ENCODE results near the gene C6orf136.

DNA sequence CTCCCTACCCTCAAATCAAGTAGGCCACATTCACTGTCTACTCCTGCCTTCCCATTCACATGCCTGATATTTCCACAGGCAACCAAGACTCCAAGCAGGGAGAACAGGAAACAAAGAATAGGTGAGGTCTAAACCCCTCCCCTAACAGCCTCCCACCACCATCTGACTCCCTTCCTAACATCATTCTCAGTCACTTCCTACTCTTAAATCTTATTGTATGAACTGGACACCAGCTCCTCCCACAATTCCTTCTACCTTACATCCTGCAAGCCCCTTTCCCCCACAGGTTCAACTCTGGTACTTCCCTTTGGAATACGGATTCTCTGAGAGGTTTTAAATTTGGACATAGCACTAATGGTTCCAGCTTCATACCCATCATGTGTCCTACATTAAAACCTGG, 944 bp upstream of the C6orf136 start:
- TF ChIP-seq POLR2AphosphoS5 (IDR thresholded peaks at IDR 0.05; ENCODE audit: low read depth, low read length) (no peak), SIN3A (IDR thresholded peaks at IDR 0.05; ENCODE audit: borderline replicate concordance, insufficient read depth, low read length) (no peak)

All from PFSK-1 (cell line).